IPS-18a (cell line): ENCODE measurements around the gene LTBR.
"Not testable (repeated sequence)": the region's sequence is repeated elsewhere in the genome, so short reads cannot be mapped to it uniquely, and the experiment has no call there.

ENCODE experiments used
- H3K27ac ChIP-seq: one replicate; pipeline ENCODE4 v1.5.1; 2013; ENCODE audit warnings: low read length
- H3K27me3 ChIP-seq: one replicate; pipeline ENCODE4 v1.6.1; 2013; ENCODE audit warnings: mild to moderate bottlenecking, low read length; ENCODE audit not compliant: control insufficient read depth, insufficient read depth
- H3K36me3 ChIP-seq: one replicate; pipeline ENCODE4 v1.6.1; 2013; ENCODE audit warnings: low read depth, low read length; ENCODE audit not compliant: control insufficient read depth
- H3K4me1 ChIP-seq: one replicate; pipeline ENCODE4 v1.6.1; 2013; ENCODE audit warnings: low read depth, low read length; ENCODE audit not compliant: control insufficient read depth
- H3K4me3 ChIP-seq: one replicate; pipeline ENCODE4 v1.5.1; 2013; ENCODE audit warnings: low read length
- H3K9ac ChIP-seq: one replicate; pipeline ENCODE4 v1.6.1; 2013; ENCODE audit warnings: mild to moderate bottlenecking, low read length, moderate library complexity
- H3K9me3 ChIP-seq: one replicate; pipeline ENCODE4 v1.6.1; 2013; ENCODE audit warnings: low read depth, low read length; ENCODE audit not compliant: control insufficient read depth

The LTBR gene

GRCh38 chr12:6425590-6426531 lies 41.9 kb downstream of the LTBR start:
- Histone ChIP-seq H3K9me3 (no peaks in the 10 kb centered on the region), H3K27ac (no peak overlapping the region), H3K4me1 (no peaks in the 10 kb centered on the region), H3K27me3 (no peaks in the 10 kb centered on the region), H3K9ac (no peak overlapping the region), H3K4me3 (no peak overlapping the region), H3K36me3 (no peaks in the 10 kb centered on the region)

- Histone ChIP-seq H3K4me3 (no peak overlapping the region), H3K4me1 (no peaks in the 10 kb centered on the region), H3K27me3 (no peaks in the 10 kb centered on the region), H3K9ac (no peak overlapping the region), H3K36me3 (no peaks in the 10 kb centered on the region), H3K9me3 (no peaks in the 10 kb centered on the region), H3K27ac (no peak overlapping the region)
Measured at GRCh38 chr12:6426882-6427671, 43.1 kb downstream of the LTBR start.

GRCh38 chr12:6427796-6428195 lies 43.8 kb downstream of the LTBR start:
- not testable (repeated sequence) for H3K4me3 ChIP-seq, H3K27me3 ChIP-seq, H3K9ac ChIP-seq, H3K9me3 ChIP-seq, H3K27ac ChIP-seq, H3K36me3 ChIP-seq, H3K4me1 ChIP-seq

GRCh38 chr12:6428326-6428725 lies 44.4 kb downstream of the LTBR start:
- Histone ChIP-seq H3K36me3 (no peaks in the 10 kb centered on the region), H3K4me1 (peaks cover under 1% of the 10 kb centered on the region), H3K9me3 (no peaks in the 10 kb centered on the region), H3K27me3 (no peaks in the 10 kb centered on the region), H3K27ac (no peak overlapping the region), H3K9ac (no peak overlapping the region), H3K4me3 (no peak overlapping the region)

GRCh38 chr12:6430124-6430989 lies 46.4 kb downstream of the LTBR start:
- Histone ChIP-seq H3K4me3 (no peak overlapping the region), H3K9me3 (no peaks in the 10 kb centered on the region), H3K36me3 (no peaks in the 10 kb centered on the region), H3K27ac (no peak overlapping the region), H3K4me1 (peaks cover 9% of the 10 kb centered on the region), H3K27me3 (no peaks in the 10 kb centered on the region), H3K9ac (no peak overlapping the region)

GRCh38 chr12:6432991-6433390 lies 49.0 kb downstream of the LTBR start:
- no peaks in the 10 kb centered on the region for H3K9me3 ChIP-seq

GRCh38 chr12:6434205-6435140 lies 50.5 kb downstream of the LTBR start:
- H3K4me1 ChIP-seq = peaks cover 9% of the 10 kb centered on the region
- no peaks in the 10 kb centered on the region for H3K9me3 ChIP-seq
- H3K27me3 ChIP-seq = no peaks in the 10 kb centered on the region
- no peak overlapping the region for H3K27ac ChIP-seq
- H3K36me3 ChIP-seq = no peaks in the 10 kb centered on the region
- no peak overlapping the region for H3K4me3 ChIP-seq
- no peak overlapping the region for H3K9ac ChIP-seq

More at GRCh38 chr12:6432991-6433390, 49.0 kb downstream of the LTBR start:
- Histone ChIP-seq H3K9ac (no peak overlapping the region), H3K36me3 (no peaks in the 10 kb centered on the region), H3K4me1 (peaks cover 9% of the 10 kb centered on the region), H3K4me3 (no peak overlapping the region), H3K27ac (no peak overlapping the region), H3K27me3 (no peaks in the 10 kb centered on the region)

GRCh38 chr12:6435961-6436715 lies 52.2 kb downstream of the LTBR start:
- Histone ChIP-seq H3K36me3 (no peaks in the 10 kb centered on the region), H3K9me3 (no peaks in the 10 kb centered on the region), H3K4me1 (peaks cover 9% of the 10 kb centered on the region), H3K9ac (no peak overlapping the region), H3K27me3 (no peaks in the 10 kb centered on the region), H3K27ac (no peak overlapping the region), H3K4me3 (no peak overlapping the region)

GRCh38 chr12:6437586-6437985 lies 53.6 kb downstream of the LTBR start:
- H3K4me1 ChIP-seq = peaks cover 9% of the 10 kb centered on the region
- no peaks in the 10 kb centered on the region for H3K36me3 ChIP-seq

GRCh38 chr12:6438345-6438744 lies 54.4 kb downstream of the LTBR start:
- H3K27me3 ChIP-seq = no peaks in the 10 kb centered on the region
- peaks cover 9% of the 10 kb centered on the region for H3K4me1 ChIP-seq
- H3K27ac ChIP-seq = no peak overlapping the region
- no peaks in the 10 kb centered on the region for H3K9me3 ChIP-seq
- no peak overlapping the region for H3K9ac ChIP-seq
- no peak overlapping the region for H3K4me3 ChIP-seq
- H3K36me3 ChIP-seq = no peaks in the 10 kb centered on the region

More at GRCh38 chr12:6437586-6437985, 53.6 kb downstream of the LTBR start:
- Histone ChIP-seq H3K27me3 (no peaks in the 10 kb centered on the region), H3K9me3 (no peaks in the 10 kb centered on the region), H3K9ac (no peak overlapping the region), H3K27ac (no peak overlapping the region), H3K4me3 (no peak overlapping the region)
